GM12878 (cell line): ENCODE measurements around the gene NIPAL3. TPM values are rescaled to one million over a fixed set of nuclear protein-coding genes. Genes with fewer than 3 reads are reported as not detected.

Experiments
- ATF7 ChIP-seq: fragments of 450-650 bp; IDR thresholded peaks from 2 replicates; pipeline ENCODE4 v1.6.1; 2016; ENCODE audit warnings: low read depth, mild to moderate bottlenecking
- CBFB ChIP-seq: IDR thresholded peaks from 2 replicates; pipeline ENCODE4 v1.6.1; 2016; ENCODE audit warnings: antibody characterized with exemption, low read depth
- EED ChIP-seq: sonication (generic); IDR thresholded peaks from 2 replicates; pipeline ENCODE4 v1.6.1; 2016; ENCODE audit warnings: antibody characterized with exemption, low read depth
- ESRRA ChIP-seq: IDR thresholded peaks from 2 replicates; pipeline ENCODE4 v1.6.1; 2012; ENCODE audit warnings: mild to moderate bottlenecking, low read length, improper control_type of control experiment
- FOXK2 ChIP-seq: fragments of 450-650 bp; IDR thresholded peaks from 2 replicates; pipeline ENCODE4 v1.6.1; 2017; ENCODE audit warnings: mild to moderate bottlenecking, moderate library complexity
- HCFC1 ChIP-seq: fragments of 150-350 bp; IDR thresholded peaks from 2 replicates; pipeline ENCODE4 v1.6.1; 2014; ENCODE audit warnings: low read length
- HDAC6 ChIP-seq: fragments of 200-600 bp; sonication (generic); IDR thresholded peaks from one replicate; pipeline ENCODE4 v1.8.0; 2017; ENCODE audit warnings: antibody characterized with exemption; ENCODE audit not compliant: unreplicated experiment
- MTA3 ChIP-seq: IDR thresholded peaks from 2 replicates; pipeline ENCODE4 v1.6.1; 2012; ENCODE audit warnings: low read length, inconsistent platforms, borderline replicate concordance
- NFYA ChIP-seq: IDR thresholded peaks from 2 replicates; pipeline ENCODE4 v1.6.1; 2011; ENCODE audit warnings: low read depth, mild to moderate bottlenecking, low read length, improper control_type of control experiment, borderline replicate concordance
- PAX5 ChIP-seq: IDR thresholded peaks from 2 replicates; pipeline ENCODE4 v1.6.1; 2011; ENCODE audit warnings: low read depth, low read length, borderline replicate concordance
- RCOR1 ChIP-seq: conservative IDR thresholded peaks from 2 replicates; pipeline ENCODE4 v1.6.1; 2012; ENCODE audit warnings: low read depth, low read length, improper control_type of control experiment
- SMARCA5 ChIP-seq: fragments of 450-650 bp; IDR thresholded peaks from 2 replicates; pipeline ENCODE4 v1.6.1; 2017; ENCODE audit warnings: mild to moderate bottlenecking
- SREBF2 ChIP-seq: IDR thresholded peaks from 2 replicates; pipeline ENCODE4 v1.6.1; 2012; ENCODE audit warnings: mild to moderate bottlenecking, low read length
- TARDBP ChIP-seq: IDR thresholded peaks from 2 replicates; pipeline ENCODE4 v1.6.1; 2016; ENCODE audit warnings: borderline replicate concordance
- ZNF217 ChIP-seq: fragments of 450-650 bp; IDR thresholded peaks from 2 replicates; pipeline ENCODE4 v1.6.1; 2017; ENCODE audit warnings: antibody characterized with exemption, mild to moderate bottlenecking
- polyA plus RNA-seq, 11 experiments: library from polyadenylated mRNA; depleted of rRNA in 4 of 11; unstranded in 6 of 11; stranded (reverse) in 5 of 11; fragments of >200 nt; fragmentation: Nextera tagmentation in 4 of 11; fragmentation: Illumina TruSeq in 1 of 11; extraction: Ambion mirVana in 4 of 11; extraction: Trizol in 1 of 11; gene quantifications; 1 replicate in 1 of 11; 2 replicates in 10 of 11; pipeline versions ENCODE4 v1.2.1 to v1.2.3, GENCODE V29; 2011 to 2016; ENCODE audit warnings: inconsistent platforms in 2 of 11, missing spikeins in 2 of 11, low read depth in 1 of 11
- total RNA-seq, 4 experiments: library from RNA; depleted of rRNA in 3 of 4; stranded (reverse); fragments of >200 nt in 3 of 4; fragmentation: Illumina TruSeq in 1 of 4; extraction: Trizol in 1 of 4; gene quantifications; 2 replicates each; pipeline versions ENCODE4 v1.2.1 to v1.2.3, GENCODE V29; 2013 to 2021
- TF ChIP-seq, protein P1 (sequence below): fragments of 450-650 bp; conservative IDR thresholded peaks from 2 replicates; pipeline ENCODE4 v1.6.1; 2017; ENCODE audit warnings: mild to moderate bottlenecking, moderate library complexity
- TF ChIP-seq, protein P2 (sequence below): IDR thresholded peaks from 2 replicates; pipeline ENCODE4 v1.6.1; 2011; ENCODE audit warnings: borderline replicate concordance, low read depth, mild to moderate bottlenecking, moderate library complexity, low read length; ENCODE audit not compliant: insufficient read depth, poor library complexity, severe bottlenecking
- TF ChIP-seq, protein P3 (sequence below): fragments of 450-650 bp; IDR thresholded peaks from 2 replicates; pipeline ENCODE4 v1.6.1; 2017; ENCODE audit warnings: mild to moderate bottlenecking, moderate library complexity
- TF ChIP-seq, protein P4 (sequence below): IDR thresholded peaks from 2 replicates; pipeline ENCODE4 v1.6.1; 2012; ENCODE audit warnings: improper control_type of control experiment, low read depth, low read length; ENCODE audit not compliant: insufficient replicate concordance

Gene NIPAL3
- total and polyA plus RNA-seq, 10 of the 15 experiments (the other 5 are each of a cell fraction or from before 2014, with no cell fraction given) = 2.1 to 9.4 (median 4.2) TPM

DNA sequence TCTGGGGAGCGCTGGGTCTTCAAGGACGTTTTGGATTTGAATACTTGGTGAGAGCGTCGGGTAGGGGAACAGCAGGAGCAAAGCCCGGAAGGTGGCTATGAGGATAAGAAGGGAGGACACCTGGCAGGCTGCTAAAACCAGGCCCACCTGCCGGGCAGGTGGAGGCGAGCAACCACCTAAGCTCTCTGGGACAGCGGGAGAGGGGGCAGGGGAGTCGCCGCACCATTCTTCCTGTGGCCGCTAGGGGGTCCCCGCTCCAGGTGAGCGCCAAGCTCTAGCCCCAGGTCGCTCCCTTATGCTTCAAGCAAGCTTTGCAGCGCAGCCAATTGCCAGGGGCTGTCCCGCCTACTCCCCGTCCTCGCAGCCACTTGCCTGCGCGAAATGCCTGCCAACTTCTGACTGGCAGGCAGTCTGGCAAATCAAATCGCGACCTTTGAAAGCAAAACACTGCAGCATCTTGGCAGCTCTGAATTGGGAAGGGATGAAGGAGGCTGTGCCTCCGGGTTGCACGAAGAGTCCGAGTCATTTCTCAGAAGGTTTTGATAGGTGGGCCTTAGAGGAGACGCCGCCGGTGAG is at the start of gene NIPAL3 (continued):
- TF ChIP-seq, protein P1, sequence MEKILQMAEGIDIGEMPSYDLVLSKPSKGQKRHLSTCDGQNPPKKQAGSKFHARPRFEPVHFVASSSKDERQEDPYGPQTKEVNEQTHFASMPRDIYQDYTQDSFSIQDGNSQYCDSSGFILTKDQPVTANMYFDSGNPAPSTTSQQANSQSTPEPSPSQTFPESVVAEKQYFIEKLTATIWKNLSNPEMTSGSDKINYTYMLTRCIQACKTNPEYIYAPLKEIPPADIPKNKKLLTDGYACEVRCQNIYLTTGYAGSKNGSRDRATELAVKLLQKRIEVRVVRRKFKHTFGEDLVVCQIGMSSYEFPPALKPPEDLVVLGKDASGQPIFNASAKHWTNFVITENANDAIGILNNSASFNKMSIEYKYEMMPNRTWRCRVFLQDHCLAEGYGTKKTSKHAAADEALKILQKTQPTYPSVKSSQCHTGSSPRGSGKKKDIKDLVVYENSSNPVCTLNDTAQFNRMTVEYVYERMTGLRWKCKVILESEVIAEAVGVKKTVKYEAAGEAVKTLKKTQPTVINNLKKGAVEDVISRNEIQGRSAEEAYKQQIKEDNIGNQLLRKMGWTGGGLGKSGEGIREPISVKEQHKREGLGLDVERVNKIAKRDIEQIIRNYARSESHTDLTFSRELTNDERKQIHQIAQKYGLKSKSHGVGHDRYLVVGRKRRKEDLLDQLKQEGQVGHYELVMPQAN = no peak
- TF ChIP-seq EED (no peak), NFYA (peak; percentile 75), FOXK2 (peak; percentile 67), MTA3 (no peak), HCFC1 (peak; percentile 28; the same call in 1 of the 2 replicates), ZNF217 (peak; percentile 65; the same call in 1 of the 2 replicates), PAX5 (no peak), RCOR1 (peak; percentile 49; the same call in 1 of the 2 replicates), HDAC6 (no peak), ESRRA (no peak), SMARCA5 (peak; percentile 64; the same call in 1 of the 2 replicates), CBFB (peak; percentile 62; the same call in 1 of the 2 replicates), TARDBP (no peak), SREBF2 (no peak), ATF7 (no peak)
- TF ChIP-seq, protein P2, sequence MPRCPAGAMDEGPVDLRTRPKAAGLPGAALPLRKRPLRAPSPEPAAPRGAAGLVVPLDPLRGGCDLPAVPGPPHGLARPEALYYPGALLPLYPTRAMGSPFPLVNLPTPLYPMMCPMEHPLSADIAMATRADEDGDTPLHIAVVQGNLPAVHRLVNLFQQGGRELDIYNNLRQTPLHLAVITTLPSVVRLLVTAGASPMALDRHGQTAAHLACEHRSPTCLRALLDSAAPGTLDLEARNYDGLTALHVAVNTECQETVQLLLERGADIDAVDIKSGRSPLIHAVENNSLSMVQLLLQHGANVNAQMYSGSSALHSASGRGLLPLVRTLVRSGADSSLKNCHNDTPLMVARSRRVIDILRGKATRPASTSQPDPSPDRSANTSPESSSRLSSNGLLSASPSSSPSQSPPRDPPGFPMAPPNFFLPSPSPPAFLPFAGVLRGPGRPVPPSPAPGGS = no peak
- TF ChIP-seq, protein P3, sequence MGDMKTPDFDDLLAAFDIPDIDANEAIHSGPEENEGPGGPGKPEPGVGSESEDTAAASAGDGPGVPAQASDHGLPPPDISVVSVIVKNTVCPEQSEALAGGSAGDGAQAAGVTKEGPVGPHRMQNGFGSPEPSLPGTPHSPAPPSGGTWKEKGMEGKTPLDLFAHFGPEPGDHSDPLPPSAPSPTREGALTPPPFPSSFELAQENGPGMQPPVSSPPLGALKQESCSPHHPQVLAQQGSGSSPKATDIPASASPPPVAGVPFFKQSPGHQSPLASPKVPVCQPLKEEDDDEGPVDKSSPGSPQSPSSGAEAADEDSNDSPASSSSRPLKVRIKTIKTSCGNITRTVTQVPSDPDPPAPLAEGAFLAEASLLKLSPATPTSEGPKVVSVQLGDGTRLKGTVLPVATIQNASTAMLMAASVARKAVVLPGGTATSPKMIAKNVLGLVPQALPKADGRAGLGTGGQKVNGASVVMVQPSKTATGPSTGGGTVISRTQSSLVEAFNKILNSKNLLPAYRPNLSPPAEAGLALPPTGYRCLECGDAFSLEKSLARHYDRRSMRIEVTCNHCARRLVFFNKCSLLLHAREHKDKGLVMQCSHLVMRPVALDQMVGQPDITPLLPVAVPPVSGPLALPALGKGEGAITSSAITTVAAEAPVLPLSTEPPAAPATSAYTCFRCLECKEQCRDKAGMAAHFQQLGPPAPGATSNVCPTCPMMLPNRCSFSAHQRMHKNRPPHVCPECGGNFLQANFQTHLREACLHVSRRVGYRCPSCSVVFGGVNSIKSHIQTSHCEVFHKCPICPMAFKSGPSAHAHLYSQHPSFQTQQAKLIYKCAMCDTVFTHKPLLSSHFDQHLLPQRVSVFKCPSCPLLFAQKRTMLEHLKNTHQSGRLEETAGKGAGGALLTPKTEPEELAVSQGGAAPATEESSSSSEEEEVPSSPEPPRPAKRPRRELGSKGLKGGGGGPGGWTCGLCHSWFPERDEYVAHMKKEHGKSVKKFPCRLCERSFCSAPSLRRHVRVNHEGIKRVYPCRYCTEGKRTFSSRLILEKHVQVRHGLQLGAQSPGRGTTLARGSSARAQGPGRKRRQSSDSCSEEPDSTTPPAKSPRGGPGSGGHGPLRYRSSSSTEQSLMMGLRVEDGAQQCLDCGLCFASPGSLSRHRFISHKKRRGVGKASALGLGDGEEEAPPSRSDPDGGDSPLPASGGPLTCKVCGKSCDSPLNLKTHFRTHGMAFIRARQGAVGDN = no peak
- TF ChIP-seq, protein P4, sequence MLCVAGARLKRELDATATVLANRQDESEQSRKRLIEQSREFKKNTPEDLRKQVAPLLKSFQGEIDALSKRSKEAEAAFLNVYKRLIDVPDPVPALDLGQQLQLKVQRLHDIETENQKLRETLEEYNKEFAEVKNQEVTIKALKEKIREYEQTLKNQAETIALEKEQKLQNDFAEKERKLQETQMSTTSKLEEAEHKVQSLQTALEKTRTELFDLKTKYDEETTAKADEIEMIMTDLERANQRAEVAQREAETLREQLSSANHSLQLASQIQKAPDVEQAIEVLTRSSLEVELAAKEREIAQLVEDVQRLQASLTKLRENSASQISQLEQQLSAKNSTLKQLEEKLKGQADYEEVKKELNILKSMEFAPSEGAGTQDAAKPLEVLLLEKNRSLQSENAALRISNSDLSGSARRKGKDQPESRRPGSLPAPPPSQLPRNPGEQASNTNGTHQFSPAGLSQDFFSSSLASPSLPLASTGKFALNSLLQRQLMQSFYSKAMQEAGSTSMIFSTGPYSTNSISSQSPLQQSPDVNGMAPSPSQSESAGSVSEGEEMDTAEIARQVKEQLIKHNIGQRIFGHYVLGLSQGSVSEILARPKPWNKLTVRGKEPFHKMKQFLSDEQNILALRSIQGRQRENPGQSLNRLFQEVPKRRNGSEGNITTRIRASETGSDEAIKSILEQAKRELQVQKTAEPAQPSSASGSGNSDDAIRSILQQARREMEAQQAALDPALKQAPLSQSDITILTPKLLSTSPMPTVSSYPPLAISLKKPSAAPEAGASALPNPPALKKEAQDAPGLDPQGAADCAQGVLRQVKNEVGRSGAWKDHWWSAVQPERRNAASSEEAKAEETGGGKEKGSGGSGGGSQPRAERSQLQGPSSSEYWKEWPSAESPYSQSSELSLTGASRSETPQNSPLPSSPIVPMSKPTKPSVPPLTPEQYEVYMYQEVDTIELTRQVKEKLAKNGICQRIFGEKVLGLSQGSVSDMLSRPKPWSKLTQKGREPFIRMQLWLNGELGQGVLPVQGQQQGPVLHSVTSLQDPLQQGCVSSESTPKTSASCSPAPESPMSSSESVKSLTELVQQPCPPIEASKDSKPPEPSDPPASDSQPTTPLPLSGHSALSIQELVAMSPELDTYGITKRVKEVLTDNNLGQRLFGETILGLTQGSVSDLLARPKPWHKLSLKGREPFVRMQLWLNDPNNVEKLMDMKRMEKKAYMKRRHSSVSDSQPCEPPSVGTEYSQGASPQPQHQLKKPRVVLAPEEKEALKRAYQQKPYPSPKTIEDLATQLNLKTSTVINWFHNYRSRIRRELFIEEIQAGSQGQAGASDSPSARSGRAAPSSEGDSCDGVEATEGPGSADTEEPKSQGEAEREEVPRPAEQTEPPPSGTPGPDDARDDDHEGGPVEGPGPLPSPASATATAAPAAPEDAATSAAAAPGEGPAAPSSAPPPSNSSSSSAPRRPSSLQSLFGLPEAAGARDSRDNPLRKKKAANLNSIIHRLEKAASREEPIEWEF = no peak
